NB4 (cell line): ENCODE results near the gene RRAS2.
"Not testable (repeated sequence)": the region's sequence is repeated elsewhere in the genome, so short reads cannot be mapped to it uniquely, and the experiment has no call there.

Source experiments
- DNase-seq: peaks from one replicate; pipeline ENCODE4 v3.0.0; 2010; ENCODE audit warnings: low read depth
- H3K4me3 ChIP-seq: one replicate; pipeline ENCODE4 v1.5.1; 2011; ENCODE audit warnings: mild to moderate bottlenecking, low read depth, low read length, moderate library complexity
- MYC ChIP-seq: IDR thresholded peaks from 2 replicates; pipeline ENCODE4 v1.6.1; 2011; ENCODE audit warnings: low read depth, low read length
- POLR2A ChIP-seq: IDR thresholded peaks from 2 replicates; pipeline ENCODE4 v1.6.1; 2011; ENCODE audit warnings: mild to moderate bottlenecking; ENCODE audit not compliant: insufficient read length; ENCODE audit errors: extremely low read depth
- TF ChIP-seq, protein P1 (sequence below): IDR thresholded peaks from 2 replicates; pipeline ENCODE4 v1.6.1; 2011; ENCODE audit warnings: low read depth, low read length
- TF ChIP-seq, protein P2 (sequence below): IDR thresholded peaks from one replicate; pipeline ENCODE4 v1.5.1; 2012; ENCODE audit warnings: low read depth, low read length

RRAS2 gene

DNA sequence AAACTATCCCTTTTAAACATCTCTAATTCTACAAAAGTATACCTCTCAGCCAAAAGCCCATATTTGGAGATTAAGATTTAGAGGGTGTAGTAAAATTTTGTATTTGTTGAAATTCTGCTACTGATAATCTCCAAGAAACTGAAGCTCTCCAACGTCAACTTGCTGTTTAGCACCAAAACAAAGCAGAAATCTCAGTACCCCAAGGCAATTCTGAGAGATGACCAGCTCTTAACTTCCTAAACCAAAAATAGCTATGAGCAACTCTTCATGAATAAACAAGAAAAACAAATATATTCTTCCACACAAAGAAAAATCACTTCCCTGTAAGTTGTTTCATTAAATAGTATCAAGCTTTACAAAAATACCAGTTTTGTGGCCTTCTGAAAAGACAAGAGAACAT is 13.3 kb downstream of the RRAS2 start:
- DNase-seq: no peak

DNA sequence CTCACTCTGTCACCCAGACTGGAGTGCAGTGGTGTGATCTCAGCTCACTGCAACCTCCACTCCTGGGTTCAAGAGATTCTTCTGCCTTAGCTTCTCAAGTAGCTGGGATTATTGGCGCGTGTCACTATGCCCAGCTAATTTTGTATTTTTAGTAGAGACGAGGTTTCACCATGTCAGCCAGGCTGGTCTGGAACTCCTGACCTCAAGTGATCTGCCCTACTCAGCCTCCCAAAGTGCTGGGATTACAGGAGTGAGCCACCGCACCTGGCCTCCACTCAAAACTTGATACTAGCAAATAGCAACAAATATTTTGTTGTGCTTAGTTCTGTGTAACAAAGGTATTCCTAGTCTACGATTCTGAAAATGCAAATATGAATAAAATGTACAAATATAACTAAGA is 14.0 kb downstream of the RRAS2 start:
- not testable (repeated sequence) for H3K4me3 ChIP-seq, DNase-seq

More for the DNA sequence above, 13.3 kb downstream of the RRAS2 start:
- no peak overlapping the region for H3K4me3 ChIP-seq
- TF ChIP-seq MYC: no peak
- TF ChIP-seq, protein P1, sequence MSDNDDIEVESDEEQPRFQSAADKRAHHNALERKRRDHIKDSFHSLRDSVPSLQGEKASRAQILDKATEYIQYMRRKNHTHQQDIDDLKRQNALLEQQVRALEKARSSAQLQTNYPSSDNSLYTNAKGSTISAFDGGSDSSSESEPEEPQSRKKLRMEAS: no peak
- TF ChIP-seq, protein P2, sequence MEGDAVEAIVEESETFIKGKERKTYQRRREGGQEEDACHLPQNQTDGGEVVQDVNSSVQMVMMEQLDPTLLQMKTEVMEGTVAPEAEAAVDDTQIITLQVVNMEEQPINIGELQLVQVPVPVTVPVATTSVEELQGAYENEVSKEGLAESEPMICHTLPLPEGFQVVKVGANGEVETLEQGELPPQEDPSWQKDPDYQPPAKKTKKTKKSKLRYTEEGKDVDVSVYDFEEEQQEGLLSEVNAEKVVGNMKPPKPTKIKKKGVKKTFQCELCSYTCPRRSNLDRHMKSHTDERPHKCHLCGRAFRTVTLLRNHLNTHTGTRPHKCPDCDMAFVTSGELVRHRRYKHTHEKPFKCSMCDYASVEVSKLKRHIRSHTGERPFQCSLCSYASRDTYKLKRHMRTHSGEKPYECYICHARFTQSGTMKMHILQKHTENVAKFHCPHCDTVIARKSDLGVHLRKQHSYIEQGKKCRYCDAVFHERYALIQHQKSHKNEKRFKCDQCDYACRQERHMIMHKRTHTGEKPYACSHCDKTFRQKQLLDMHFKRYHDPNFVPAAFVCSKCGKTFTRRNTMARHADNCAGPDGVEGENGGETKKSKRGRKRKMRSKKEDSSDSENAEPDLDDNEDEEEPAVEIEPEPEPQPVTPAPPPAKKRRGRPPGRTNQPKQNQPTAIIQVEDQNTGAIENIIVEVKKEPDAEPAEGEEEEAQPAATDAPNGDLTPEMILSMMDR: no peak
- TF ChIP-seq POLR2A: no peak

DNA sequence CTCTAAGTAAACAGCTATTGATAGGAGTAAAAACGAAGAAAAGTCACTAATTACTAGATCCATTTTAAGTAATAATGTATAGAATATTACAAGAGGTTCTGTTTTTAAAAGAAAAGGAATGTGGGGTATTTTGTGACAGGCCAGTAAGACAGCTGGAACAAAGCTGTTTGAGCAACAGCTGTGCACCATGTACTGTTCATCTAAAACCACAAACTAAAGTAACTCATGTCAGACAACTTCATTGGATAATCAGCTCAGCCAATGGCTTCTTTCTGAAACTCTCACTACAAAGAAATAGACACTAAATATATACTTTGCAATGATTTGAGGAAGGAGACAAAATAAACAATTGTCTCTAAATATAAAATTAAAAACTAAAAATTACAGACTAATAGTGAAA is 16.1 kb downstream of the RRAS2 start:
- no peak overlapping the region for H3K4me3 ChIP-seq

DNA sequence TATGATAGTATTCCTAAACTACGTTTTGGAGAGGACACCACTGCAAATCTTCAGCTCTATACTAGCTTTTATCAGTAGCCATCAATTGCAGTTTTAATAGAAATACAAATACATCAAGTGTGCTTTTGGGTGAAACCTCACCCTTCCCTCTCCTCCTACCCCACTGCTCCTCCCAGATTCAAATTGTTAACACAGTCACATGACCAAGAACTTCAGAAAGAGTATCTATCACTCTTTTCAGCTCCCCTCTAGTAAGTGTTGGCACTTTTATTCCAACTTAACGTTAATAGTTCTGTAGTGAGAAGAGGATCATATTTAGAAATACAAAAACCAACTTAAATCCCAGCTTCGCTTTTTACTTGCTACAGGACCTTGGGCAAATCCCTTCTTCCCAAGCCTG is 17.0 kb downstream of the RRAS2 start:
- TF ChIP-seq, protein P1: no peak
- TF ChIP-seq, protein P2: no peak
- TF ChIP-seq MYC (no peak), POLR2A (no peak)
- H3K4me3 ChIP-seq: no peak overlapping the region
- no peak for DNase-seq

More for the DNA sequence above, 16.1 kb downstream of the RRAS2 start:
- TF ChIP-seq MYC: no peak
- TF ChIP-seq, protein P2: no peak
- TF ChIP-seq, protein P1: no peak
- TF ChIP-seq POLR2A: no peak
- no peak for DNase-seq

DNA sequence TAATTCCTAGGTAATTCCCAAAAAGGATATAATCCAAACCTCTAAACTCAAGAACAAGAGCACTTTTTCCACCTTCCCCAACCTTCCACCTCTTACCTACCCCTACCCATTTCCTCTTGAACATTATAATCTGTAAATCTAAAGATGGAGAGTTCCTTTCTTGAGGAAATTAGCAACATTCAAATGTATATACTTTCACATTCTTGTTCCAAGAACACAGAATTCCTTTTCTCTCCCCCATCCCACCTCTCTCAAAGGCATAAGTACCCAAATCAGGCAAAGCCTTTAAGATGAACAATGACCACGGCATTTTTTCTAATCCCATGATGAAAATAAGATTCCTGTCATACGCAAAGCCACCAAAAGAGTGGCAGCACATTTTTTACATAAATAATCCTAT is 18.3 kb downstream of the RRAS2 start:
- H3K4me3 ChIP-seq: no peak overlapping the region

DNA sequence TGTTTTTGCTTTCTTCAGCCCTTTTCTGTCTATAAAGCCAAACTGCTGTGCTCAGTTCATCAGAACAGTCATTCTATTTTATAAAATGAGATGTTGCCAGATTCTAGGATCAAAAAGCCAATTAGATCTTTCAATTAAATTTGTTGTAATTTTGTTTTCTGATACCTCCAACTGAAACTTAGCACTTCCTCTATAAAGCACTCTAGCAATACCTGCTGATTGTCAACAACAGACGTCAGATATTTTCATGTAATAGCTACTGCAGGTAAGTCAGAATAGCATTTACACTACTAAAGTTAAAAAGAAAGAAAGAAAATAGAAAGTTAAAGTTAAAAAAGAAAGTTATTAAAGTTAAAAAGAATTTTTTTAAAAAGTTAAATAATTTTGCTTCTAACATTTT is 19.6 kb downstream of the RRAS2 start:
- DNase-seq: no peak
- TF ChIP-seq, protein P2: no peak
- TF ChIP-seq MYC (no peak), POLR2A (no peak)
- TF ChIP-seq, protein P1: no peak
- no peak overlapping the region for H3K4me3 ChIP-seq

More for the DNA sequence above, 18.3 kb downstream of the RRAS2 start:
- no peak for DNase-seq
- no peak for TF ChIP-seq POLR2A
- TF ChIP-seq, protein P1: no peak
- TF ChIP-seq, protein P2: no peak
- TF ChIP-seq MYC: no peak
